Measurements from ENCODE around the gene USH2A.
A peak's percentile ranks its signal among the peaks of the same experiment; 100 is the strongest.

USH2A gene

GRCh38 chr1:216422821-216423520, at the start of gene USH2A:
TSS of gene USH2A (minus strand) at chr1:216423448. CDS start at chr1:216422336, 1,112 bp downstream.
- Histone ChIP-seq H3K4me3 (ENCODE audit: low read length) (peak within 1 kb of the TSS; percentile 24), H3K27me3 (ENCODE audit: insufficient read depth, low read length) (no peaks in the 10 kb centered on the region), H2AFZ (ENCODE audit: low read depth, low read length) (no peak within 1 kb of the TSS), H3K9me3 (ENCODE audit: low read length) (no peaks in the 10 kb centered on the region), H3K36me3 (ENCODE audit: insufficient read depth, low read length) (no peaks in the 10 kb centered on the region), H3K4me1 (ENCODE audit: insufficient read depth, low read length) (peaks cover 11% of the 10 kb centered on the region)

DNA sequence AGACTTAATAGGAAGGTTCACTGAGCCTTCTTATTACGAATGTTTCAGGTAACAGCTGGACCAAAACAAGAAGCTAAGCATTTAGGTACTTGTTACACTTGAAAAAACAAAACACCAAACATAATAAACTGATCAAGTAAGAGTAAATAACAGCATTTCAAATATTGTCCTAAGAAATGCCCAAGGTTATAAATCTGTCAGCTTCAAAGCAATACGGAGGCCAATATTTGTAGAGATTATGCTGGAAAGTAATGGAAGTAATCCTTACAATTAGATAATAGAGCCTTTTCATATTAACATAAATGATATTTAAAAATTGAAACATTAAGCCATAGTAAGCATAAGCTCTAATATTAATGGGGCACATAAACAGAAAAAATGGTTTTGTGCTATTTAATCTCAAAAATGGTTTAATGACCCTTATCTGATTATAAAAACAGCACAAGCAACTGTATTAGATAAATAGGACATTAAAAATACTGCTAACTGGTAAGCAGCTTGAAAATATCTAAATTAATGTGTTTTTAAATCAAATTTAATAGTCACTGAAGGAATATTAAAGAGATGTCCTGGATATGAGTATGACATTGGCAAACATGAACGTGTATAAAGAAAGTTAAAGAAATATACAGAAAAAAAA, 43.0 kb upstream of the USH2A start:
- H3K4me3 ChIP-seq (ENCODE audit: low read length): no peak overlapping the region
- no peaks in the 10 kb centered on the region for H3K9me3 ChIP-seq (ENCODE audit: low read length)
- no peak overlapping the region for H2AFZ ChIP-seq (ENCODE audit: low read depth, low read length)
- H3K36me3 ChIP-seq (ENCODE audit: insufficient read depth, low read length): no peaks in the 10 kb centered on the region
- no peaks in the 10 kb centered on the region for H3K4me1 ChIP-seq (ENCODE audit: insufficient read depth, low read length)
- H3K27me3 ChIP-seq (ENCODE audit: insufficient read depth, low read length): no peaks in the 10 kb centered on the region

GRCh38 chr1:216464489-216464888, 41.2 kb upstream of the USH2A start:
- no peaks in the 10 kb centered on the region for H3K27me3 ChIP-seq (ENCODE audit: insufficient read depth, low read length)
- no peaks in the 10 kb centered on the region for H3K36me3 ChIP-seq (ENCODE audit: insufficient read depth, low read length)
- H3K4me3 ChIP-seq (ENCODE audit: low read length): no peak overlapping the region
- no peak overlapping the region for H2AFZ ChIP-seq (ENCODE audit: low read depth, low read length)
- H3K4me1 ChIP-seq (ENCODE audit: insufficient read depth, low read length): no peaks in the 10 kb centered on the region
- H3K9me3 ChIP-seq (ENCODE audit: low read length): no peaks in the 10 kb centered on the region

GRCh38 chr1:216462066-216462775, 39.0 kb upstream of the USH2A start:
- H3K4me1 ChIP-seq (ENCODE audit: insufficient read depth, low read length): no peaks in the 10 kb centered on the region
- no peaks in the 10 kb centered on the region for H3K27me3 ChIP-seq (ENCODE audit: insufficient read depth, low read length)
- no peak overlapping the region for H3K4me3 ChIP-seq (ENCODE audit: low read length)
- H2AFZ ChIP-seq (ENCODE audit: low read depth, low read length): no peak overlapping the region
- no peaks in the 10 kb centered on the region for H3K36me3 ChIP-seq (ENCODE audit: insufficient read depth, low read length)
- no peaks in the 10 kb centered on the region for H3K9me3 ChIP-seq (ENCODE audit: low read length)

GRCh38 chr1:216461466-216461865, 38.2 kb upstream of the USH2A start:
- Histone ChIP-seq H3K9me3 (ENCODE audit: low read length) (no peaks in the 10 kb centered on the region), H2AFZ (ENCODE audit: low read depth, low read length) (no peak overlapping the region), H3K4me3 (ENCODE audit: low read length) (no peak overlapping the region), H3K36me3 (ENCODE audit: insufficient read depth, low read length) (no peaks in the 10 kb centered on the region), H3K27me3 (ENCODE audit: insufficient read depth, low read length) (no peaks in the 10 kb centered on the region), H3K4me1 (ENCODE audit: insufficient read depth, low read length) (no peaks in the 10 kb centered on the region)

GRCh38 chr1:216459651-216460207, 36.5 kb upstream of the USH2A start:
- H3K27me3 ChIP-seq (ENCODE audit: insufficient read depth, low read length): no peaks in the 10 kb centered on the region
- no peaks in the 10 kb centered on the region for H3K9me3 ChIP-seq (ENCODE audit: low read length)
- no peak overlapping the region for H2AFZ ChIP-seq (ENCODE audit: low read depth, low read length)
- H3K4me1 ChIP-seq (ENCODE audit: insufficient read depth, low read length): no peaks in the 10 kb centered on the region
- no peaks in the 10 kb centered on the region for H3K36me3 ChIP-seq (ENCODE audit: insufficient read depth, low read length)
- H3K4me3 ChIP-seq (ENCODE audit: low read length): no peak overlapping the region

GRCh38 chr1:216458812-216459211, 35.6 kb upstream of the USH2A start:
- Histone ChIP-seq H3K9me3 (ENCODE audit: low read length) (no peaks in the 10 kb centered on the region), H2AFZ (ENCODE audit: low read depth, low read length) (no peak overlapping the region), H3K4me3 (ENCODE audit: low read length) (no peak overlapping the region), H3K36me3 (ENCODE audit: insufficient read depth, low read length) (no peaks in the 10 kb centered on the region), H3K27me3 (ENCODE audit: insufficient read depth, low read length) (no peaks in the 10 kb centered on the region), H3K4me1 (ENCODE audit: insufficient read depth, low read length) (no peaks in the 10 kb centered on the region)

DNA sequence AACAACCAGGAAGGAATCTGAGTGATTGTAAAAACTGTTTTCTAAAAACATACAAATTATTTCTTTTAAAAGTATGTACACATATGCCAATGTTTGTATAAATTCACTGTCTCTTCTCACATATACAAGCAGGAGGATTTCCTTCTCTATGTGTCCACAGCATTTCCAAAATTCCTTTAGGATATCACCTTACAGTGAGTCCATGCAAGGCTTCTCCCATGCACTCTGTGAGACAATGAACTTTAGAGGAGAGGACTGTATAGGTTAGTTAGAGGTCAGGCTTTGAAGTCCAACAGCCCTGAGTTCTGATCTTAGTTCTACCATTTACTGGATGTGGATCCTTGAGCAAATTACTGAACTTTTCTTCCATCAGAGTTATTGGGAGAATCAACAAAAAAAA, 34.1 kb upstream of the USH2A start:
- no peak overlapping the region for H3K4me3 ChIP-seq (ENCODE audit: low read length)
- H2AFZ ChIP-seq (ENCODE audit: low read depth, low read length): no peak overlapping the region
- no peaks in the 10 kb centered on the region for H3K4me1 ChIP-seq (ENCODE audit: insufficient read depth, low read length)
- no peaks in the 10 kb centered on the region for H3K36me3 ChIP-seq (ENCODE audit: insufficient read depth, low read length)
- no peaks in the 10 kb centered on the region for H3K27me3 ChIP-seq (ENCODE audit: insufficient read depth, low read length)
- H3K9me3 ChIP-seq (ENCODE audit: low read length): no peaks in the 10 kb centered on the region

GRCh38 chr1:216456682-216457081, 33.4 kb upstream of the USH2A start:
- Histone ChIP-seq H3K4me1 (ENCODE audit: insufficient read depth, low read length) (no peaks in the 10 kb centered on the region), H3K36me3 (ENCODE audit: insufficient read depth, low read length) (no peaks in the 10 kb centered on the region), H3K9me3 (ENCODE audit: low read length) (no peaks in the 10 kb centered on the region), H2AFZ (ENCODE audit: low read depth, low read length) (no peak overlapping the region), H3K27me3 (ENCODE audit: insufficient read depth, low read length) (no peaks in the 10 kb centered on the region), H3K4me3 (ENCODE audit: low read length) (no peak overlapping the region)

DNA sequence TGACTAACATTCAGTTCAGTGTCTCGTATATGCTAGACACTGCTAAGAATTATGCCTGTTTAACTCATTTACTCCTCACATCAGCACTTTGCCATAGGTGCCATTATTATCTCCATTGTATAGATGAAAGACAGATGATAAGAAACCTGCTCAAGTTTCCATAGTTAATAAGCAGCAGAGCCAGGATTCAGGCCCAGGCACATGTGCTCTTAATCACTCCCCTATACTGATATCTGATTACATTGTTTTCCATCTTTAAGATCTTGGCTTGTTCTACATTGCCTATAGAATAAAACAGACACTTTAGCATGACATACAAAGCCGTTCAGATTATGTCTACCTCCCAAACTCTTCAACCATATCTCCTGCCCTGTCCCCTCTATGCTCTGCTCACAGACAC, 30.5 kb upstream of the USH2A start:
- Histone ChIP-seq H3K36me3 (ENCODE audit: insufficient read depth, low read length) (no peaks in the 10 kb centered on the region), H2AFZ (ENCODE audit: low read depth, low read length) (no peak overlapping the region), H3K9me3 (ENCODE audit: low read length) (no peaks in the 10 kb centered on the region), H3K27me3 (ENCODE audit: insufficient read depth, low read length) (no peaks in the 10 kb centered on the region), H3K4me3 (ENCODE audit: low read length) (no peak overlapping the region), H3K4me1 (ENCODE audit: insufficient read depth, low read length) (no peaks in the 10 kb centered on the region)

- H3K4me1 ChIP-seq (ENCODE audit: insufficient read depth, low read length): no peaks in the 10 kb centered on the region
- H3K9me3 ChIP-seq (ENCODE audit: low read length): no peaks in the 10 kb centered on the region
- no peak overlapping the region for H3K4me3 ChIP-seq (ENCODE audit: low read length)
- no peaks in the 10 kb centered on the region for H3K36me3 ChIP-seq (ENCODE audit: insufficient read depth, low read length)
- no peaks in the 10 kb centered on the region for H3K27me3 ChIP-seq (ENCODE audit: insufficient read depth, low read length)
- H2AFZ ChIP-seq (ENCODE audit: low read depth, low read length): no peak overlapping the region
These were observed 27.0 kb upstream of the USH2A start for GRCh38 chr1:216450227-216450626.

- no peaks in the 10 kb centered on the region for H3K36me3 ChIP-seq (ENCODE audit: insufficient read depth, low read length)
These were observed 24.8 kb upstream of the USH2A start for GRCh38 chr1:216448011-216448510.

DNA sequence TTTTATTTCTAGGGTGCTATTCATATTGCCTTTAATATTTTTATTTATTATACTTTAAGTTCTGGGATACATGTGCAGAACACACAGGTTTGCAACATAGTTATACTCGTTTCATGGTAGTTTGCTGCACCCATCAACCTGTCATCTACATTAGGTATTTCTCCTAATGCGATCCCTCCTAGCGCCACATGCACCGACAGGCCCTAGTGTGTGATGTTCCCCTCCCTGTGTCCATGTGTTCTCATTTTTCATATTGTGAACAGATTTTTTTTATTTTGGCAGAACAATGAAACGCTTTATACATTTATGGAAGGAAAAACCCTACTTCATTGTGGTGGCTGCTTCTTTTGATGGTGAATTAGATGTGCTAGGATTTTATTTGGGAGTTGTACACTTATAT, 14.4 kb upstream of the USH2A start:
- Histone ChIP-seq H3K4me3 (ENCODE audit: low read length) (no peak overlapping the region), H2AFZ (ENCODE audit: low read depth, low read length) (no peak overlapping the region), H3K27me3 (ENCODE audit: insufficient read depth, low read length) (no peaks in the 10 kb centered on the region), H3K9me3 (ENCODE audit: low read length) (no peaks in the 10 kb centered on the region), H3K4me1 (ENCODE audit: insufficient read depth, low read length) (no peaks in the 10 kb centered on the region), H3K36me3 (ENCODE audit: insufficient read depth, low read length) (no peaks in the 10 kb centered on the region)

More at GRCh38 chr1:216448011-216448510, 24.8 kb upstream of the USH2A start:
- Histone ChIP-seq H3K27me3 (ENCODE audit: insufficient read depth, low read length) (no peaks in the 10 kb centered on the region), H2AFZ (ENCODE audit: low read depth, low read length) (no peak overlapping the region), H3K9me3 (ENCODE audit: low read length) (no peaks in the 10 kb centered on the region), H3K4me3 (ENCODE audit: low read length) (no peak overlapping the region), H3K4me1 (ENCODE audit: insufficient read depth, low read length) (no peaks in the 10 kb centered on the region)
